HG03097 (cell line): ENCODE measurements around the gene ETV6.
"Not testable (repeated sequence)": the region's sequence is repeated elsewhere in the genome, so short reads cannot be mapped to it uniquely, and the experiment has no call there.

Source experiments
- ATAC-seq: cut with Tn5 transposase; IDR thresholded peaks from one replicate; pipeline ENCODE4 v1.9.1; 2021; ENCODE audit not compliant: unreplicated experiment, low FRiP score

Gene ETV6

DNA sequence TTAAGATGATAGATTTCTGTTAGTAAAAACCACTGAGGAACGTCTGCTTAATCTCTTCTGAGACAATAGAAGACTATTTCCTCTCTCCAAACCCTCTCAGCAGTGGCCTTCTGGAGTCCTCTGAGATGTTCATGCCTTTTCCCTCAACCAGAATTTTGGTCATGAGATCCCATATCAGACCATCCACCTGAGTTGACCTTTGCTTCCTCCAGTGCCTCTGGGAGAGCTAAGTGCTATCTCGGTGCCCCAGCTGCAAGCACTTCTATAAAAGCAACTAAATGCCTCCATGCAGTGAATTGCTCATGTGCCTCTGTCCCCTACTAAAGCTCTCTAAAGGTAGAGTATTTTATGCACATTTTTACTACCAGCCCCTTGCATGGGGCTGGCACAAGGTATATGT lies 248.4 kb downstream of the ETV6 start:
- ATAC-seq, result no peak

DNA sequence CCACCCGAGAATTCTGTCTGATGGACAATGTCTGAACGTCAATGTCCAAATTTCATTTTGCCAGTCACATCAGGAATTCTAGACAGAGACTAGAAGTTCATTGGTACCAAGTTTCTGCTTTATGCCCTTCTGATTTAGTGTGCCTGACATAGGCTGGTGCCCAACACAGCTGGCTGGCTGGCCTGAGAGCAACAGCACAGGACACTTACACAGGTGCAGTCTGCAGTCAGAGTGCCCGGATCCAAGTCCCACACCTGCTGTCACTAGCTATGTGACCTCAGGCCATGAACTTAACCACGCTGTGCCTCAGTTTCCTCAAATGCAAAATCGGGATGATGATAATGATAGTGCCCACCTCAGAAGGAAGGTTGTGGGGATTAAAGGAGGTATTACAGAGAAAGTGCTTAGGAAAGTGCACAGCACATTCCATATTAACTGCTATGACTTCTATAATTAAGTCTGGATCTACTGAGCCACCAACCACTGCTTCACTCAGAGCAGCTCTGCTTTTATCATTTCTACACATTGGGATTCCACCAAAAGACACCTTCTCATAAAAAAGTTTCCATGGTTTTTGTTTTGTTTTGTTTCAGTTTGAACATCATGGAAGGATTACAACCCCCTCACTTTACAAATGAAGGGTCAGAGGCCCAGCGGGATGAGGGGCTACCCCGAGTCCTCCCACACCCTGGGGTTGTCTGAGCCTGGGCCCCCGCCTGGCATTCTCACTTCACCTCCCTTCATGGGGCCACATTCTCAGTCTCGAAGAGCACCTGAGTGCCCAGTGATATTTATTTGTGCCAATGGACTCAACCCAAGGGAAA lies 252.4 kb downstream of the ETV6 start:
- ATAC-seq, result no peak

DNA sequence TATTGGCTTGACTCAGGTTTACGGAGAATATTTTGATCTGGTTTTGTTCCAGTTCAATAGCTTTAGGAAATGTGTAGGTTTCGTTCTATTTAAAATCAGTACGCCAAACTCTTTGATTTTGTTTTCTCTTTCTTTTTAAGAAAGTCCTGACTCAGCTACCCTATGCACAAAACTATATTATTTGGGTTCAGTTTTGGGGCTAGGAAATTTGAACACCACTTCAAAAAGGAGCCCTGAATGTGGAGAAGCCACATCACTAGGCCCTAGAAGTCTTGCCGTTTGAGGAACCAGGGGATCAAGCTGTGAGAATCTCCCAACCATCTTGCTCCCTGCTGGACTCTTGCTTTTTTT lies 253.0 kb downstream of the ETV6 start:
- no peak for ATAC-seq

- no peak for ATAC-seq
Observed at GRCh38 chr12:11904124-11904523, 254.7 kb downstream of the ETV6 start.

GRCh38 chr12:11905534-11905933 lies 256.1 kb downstream of the ETV6 start:
- ATAC-seq, result no peak

- no peak for ATAC-seq
Observed at GRCh38 chr12:11906286-11906935, 256.9 kb downstream of the ETV6 start.

- no peak for ATAC-seq
Observed at GRCh38 chr12:11907625-11908024, 258.2 kb downstream of the ETV6 start.

DNA sequence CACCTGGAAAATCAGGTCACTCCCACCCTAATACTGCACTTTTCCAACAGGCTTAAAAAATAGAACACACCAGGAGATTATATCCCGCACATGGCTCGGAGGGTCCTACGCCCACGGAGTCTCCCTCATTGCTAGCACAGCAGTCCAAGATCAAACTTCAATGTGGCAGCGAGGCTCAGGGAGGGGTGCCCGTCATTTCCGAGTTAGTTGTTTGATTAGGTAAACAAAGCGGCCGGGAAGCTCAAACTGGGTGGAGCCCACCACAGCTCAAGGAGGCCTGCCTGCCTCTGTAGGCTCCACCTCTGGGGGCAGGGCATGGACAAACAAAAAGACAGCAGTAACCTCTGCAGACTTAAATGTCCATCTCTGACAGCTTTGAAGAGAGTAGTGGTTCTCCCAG lies 259.9 kb downstream of the ETV6 start:
- not testable (repeated sequence) for ATAC-seq

GRCh38 chr12:11916113-11916512 lies 266.6 kb downstream of the ETV6 start:
- ATAC-seq, result no peak

DNA sequence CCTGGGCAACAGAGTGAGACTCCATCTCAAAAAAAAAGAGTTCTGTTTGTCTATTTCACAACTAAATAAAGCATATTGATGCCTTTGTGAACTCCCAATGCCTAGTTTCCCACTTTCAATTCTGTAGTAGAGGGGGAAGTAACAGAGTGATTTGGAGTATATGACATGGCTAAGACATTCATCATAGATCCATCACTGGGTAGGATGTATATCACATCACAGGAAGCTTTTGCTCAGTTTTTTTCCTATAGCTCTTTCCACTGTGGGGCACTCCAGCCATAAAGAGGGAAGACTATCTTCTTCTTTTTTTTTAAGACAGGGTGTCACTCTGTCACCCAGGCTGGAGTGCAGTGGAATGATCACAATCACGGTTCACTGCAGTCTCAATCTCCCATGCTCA lies 267.3 kb downstream of the ETV6 start:
- no peak for ATAC-seq

- no peak for ATAC-seq
Observed at GRCh38 chr12:11917501-11917900, 268.0 kb downstream of the ETV6 start.

- ATAC-seq, result no peak
Observed at GRCh38 chr12:11920231-11920630, 270.8 kb downstream of the ETV6 start.

DNA sequence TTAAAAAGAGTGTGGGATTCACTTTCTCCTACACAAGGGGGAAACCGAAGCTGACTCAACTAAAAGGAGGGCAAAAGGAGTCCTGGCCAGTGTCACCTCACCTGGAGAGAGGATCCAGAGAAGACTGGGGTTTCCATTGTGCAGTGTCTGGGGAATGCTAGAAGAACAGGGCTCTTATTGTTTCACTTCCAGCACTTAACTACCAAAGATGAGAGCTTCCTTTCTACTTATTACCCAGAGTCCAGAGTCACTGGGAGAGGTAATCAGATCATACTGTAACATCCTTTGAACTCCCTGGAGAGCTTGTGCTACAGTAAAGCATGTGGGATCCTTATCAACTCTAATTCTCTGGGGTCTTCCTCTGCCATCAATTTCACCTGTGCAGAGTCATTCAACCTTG lies 272.9 kb downstream of the ETV6 start:
- no peak for ATAC-seq

GRCh38 chr12:11923067-11923466 lies 273.6 kb downstream of the ETV6 start:
- ATAC-seq, result no peak

- ATAC-seq, result no peak
Observed at GRCh38 chr12:11927286-11927935, 277.9 kb downstream of the ETV6 start.

GRCh38 chr12:11929714-11930113 lies 280.2 kb downstream of the ETV6 start:
- ATAC-seq, result no peak

DNA sequence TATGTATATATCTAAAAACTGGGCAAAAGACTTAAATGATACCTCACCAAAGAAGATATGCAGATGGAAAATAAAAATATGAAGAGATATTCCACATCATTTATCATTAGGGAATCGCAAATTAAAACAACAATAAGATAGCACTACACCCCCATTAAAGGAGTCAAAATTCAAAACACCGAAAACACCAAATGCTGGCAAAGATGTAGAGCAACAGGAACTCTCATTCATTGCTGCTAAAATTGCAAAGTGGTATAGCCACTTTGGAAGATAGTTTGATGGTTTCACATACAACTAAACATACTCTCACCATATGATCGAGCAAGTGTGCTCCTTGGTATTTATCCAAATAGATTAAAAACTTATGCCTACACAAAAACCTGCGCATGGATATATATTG lies 289.7 kb downstream of the ETV6 start:
- no peak for ATAC-seq

- no peak for ATAC-seq
Observed at GRCh38 chr12:11941606-11942337, 292.3 kb downstream of the ETV6 start.

GRCh38 chr12:11943919-11944700 lies 294.6 kb downstream of the ETV6 start:
- no peak for ATAC-seq
